HG02973 (cell line): Measurements from ENCODE around the gene HSPBP1.
"Not testable (repeated sequence)": the region's sequence is repeated elsewhere in the genome, so short reads cannot be mapped to it uniquely, and the experiment has no call there.

Experiments used
- ATAC-seq: cut with Tn5 transposase; IDR thresholded peaks from one replicate; pipeline ENCODE4 v1.9.1; 2021; ENCODE audit warnings: moderate library complexity; ENCODE audit not compliant: unreplicated experiment

Gene HSPBP1

DNA sequence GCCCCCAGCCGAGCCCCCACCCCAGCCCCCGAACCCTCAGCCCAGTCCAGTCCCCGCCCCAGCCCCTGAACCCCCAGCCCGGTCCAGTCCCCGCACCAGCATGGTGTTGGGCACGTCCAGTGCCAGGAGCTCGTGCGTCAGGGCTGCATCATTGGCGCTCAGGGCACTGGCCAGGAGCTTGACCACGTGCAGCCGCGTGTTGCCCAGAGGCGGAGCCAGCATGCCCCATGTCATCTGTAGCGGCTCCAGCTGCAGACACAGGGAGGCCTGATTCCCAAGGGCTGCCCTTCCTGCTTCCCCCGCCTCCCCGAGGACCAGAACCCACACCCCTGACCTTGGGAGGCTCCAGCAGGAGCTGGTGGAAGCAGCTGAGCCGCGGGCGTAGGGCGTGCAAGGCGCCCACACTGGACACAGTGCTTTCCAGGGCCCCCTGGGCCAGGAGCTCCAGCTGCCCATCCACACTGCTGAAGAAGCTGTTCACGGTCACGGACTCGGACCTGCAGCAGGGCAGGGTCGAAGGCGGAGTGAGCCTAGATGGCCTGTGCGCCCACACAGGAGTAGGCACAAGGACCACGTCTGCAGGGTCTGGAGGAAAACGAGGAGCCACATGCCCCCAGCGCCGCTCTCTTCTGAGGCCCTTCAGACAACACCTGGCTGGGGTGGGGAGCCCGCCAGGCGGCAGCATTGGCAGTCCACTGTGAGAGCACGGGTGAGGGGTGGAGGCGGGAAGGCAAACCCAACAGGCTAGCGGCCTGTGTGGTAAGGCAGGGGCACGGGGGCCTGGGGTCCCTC is 38.6 kb downstream of the HSPBP1 start:
- ATAC-seq, result no peak

DNA sequence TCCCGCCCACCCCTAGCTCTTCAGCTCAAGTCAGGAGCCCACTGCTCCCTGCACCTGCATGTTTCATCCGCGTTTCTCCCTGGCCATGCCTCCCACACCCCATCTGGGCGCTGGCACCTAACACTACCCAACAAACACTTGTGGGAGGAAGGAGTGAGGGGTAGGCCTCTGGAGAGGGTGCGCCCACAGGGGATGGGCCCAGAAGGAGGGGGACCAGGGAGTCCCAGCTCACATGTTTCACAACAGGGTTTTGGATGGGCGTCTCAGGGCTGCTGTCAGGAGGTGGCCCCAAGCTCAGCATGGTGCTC is 39.2 kb downstream of the HSPBP1 start:
- ATAC-seq, result no peak

DNA sequence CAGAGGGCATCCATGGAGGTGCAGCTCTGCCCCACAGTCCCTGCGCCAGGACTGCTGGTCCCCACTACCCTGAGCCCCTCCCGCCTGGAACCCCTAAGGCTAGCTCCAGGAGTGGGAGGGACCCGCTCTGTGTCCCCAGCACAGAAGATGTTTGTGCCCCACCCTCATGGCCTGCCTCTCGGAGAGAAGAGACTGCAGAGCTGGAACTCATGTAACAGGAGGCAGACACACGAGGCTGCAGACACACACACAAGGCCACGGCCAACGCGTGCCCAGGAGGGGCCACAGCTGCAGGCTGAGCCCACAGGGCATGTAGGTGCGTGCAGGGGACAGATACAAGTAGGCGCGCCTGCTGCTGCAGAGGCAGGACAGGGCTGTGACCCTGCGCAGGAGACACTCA is 40.9 kb downstream of the HSPBP1 start:
- ATAC-seq, result no peak

DNA sequence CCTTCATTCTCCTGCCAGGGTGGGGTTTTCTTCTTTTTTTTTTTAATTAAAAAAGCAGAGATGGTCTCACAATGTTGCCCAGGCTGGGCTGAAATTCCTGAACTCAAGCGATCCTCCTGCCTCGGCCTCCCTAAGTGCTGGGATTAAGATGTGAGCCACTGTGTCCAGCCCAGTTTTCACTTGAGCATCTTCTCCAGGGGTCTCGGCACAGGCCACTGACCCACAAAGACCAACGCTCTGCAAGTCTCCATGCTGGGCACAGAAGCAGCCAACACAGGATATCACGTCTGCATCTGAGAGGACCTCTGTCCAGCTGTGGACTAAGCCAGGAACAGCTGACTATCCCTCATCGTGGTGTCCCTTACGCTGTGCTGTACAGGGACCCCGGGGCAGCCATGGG is 41.9 kb downstream of the HSPBP1 start:
- ATAC-seq, result no peak

DNA sequence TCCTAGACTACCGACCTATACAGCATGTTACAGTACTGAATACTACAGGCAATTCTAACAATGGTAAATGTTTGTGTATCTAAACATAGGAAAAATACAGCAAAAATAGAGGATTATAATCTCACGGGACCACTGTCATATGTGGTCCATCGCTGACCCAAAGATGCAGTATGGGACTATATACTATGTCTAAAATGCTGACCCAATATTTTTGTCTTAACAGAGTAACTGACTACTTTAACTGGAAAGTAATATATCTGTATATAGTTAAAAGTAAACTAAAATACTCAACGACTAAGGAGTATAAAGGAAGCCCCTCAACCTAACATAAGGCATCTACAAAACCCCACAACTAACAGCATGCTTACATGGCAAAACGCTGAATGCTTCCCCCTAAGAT is 46.9 kb downstream of the HSPBP1 start:
- ATAC-seq, result no peak

DNA sequence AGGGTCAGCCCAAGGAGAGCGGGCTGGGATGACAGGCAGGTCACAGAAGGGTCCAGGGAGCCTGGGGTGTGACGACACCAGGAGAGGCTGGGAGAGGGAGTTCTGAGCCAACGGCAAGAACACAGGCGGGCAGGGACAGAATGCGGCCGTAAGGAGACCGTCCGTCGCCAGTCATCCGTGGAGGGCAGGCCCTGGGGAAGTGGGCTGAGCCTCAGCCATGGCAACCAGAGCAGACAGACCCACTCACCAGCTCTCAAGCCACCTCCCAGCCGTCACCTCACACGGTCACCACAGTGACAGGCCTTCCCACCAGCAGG is 47.7 kb downstream of the HSPBP1 start:
- no peak for ATAC-seq

DNA sequence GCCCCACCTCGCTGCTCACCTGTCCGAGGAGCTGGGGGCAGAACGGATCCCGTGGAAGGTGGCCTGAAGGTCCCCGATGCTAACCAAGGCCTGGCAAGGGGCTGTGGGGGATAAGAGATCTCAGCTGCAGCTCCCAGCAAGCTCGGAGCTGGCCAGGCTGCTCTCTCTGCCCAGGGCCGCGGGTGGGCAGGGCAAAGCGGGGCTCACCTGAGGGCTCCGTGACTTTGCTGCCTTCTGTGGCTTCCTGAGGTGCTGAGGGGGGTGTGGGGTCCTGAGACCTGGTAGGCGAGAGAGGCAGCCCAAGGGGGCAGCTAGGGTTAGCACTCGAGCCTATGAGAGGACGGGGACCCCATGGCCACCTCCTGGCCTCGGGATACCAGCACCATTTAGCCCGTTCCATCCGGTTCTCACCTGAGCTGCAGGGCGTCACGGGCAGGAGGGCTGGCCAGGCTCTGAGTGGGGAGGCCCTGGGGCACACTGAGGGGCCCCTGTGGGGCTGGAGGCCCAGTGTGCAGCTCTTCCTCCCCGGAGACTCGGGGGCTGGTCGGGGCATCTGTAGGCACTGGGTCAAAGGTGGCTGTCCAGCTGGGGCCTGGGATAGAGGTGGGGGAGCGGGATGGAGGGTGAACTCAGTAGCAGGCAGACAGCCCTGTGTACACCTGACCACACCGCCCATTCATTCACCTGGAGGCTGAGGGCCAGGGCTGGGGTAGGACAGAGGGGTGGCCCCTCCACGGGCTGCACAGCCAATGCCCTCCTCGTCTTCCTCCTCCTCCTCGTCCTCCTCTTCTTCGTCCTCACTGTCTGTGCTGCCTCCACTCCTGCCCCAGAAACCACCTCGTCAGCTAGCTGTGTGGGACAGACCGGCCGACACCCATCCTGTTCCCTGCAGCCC is 48.3 kb downstream of the HSPBP1 start:
- ATAC-seq, result no peak

DNA sequence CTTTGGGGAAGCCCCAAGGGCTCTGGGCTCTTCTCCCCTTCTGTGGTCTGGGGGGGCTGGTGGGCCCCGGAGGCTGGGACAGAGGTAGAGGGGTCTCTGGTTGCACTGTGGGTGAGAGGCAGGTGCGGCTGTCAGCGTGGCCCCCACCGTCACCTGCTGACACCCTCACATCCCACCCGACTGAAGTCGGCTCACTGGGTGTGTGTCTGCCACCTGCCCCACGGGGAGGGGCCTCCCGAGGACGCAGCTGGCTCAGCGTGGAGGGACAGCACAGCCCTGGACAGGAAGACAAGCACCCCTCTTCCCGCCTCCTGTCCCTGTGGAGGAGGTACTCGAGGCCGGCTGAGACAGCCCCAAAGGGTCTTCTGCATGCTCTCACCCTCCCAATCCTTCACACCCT is 49.1 kb downstream of the HSPBP1 start:
- ATAC-seq, result no peak

DNA sequence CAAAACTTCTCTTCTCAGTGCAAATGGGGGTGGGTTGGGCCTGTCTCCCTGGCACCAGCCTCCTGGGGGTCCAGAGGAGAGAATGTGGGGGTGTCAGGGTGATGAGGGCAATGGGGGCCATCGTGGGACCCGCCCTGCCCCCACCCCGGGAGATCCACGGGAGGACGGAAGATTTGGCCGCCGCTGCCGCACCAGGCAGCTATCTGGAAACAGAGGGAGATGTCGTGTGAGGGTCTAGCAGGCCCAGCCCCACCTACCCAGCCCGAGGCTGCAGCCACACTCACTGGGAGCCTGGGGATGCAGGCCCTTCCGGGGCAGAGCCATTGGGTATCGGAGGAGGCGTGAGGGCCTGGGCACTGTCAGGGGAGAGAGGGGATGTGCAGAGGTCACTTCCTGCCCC is 49.6 kb downstream of the HSPBP1 start:
- no peak for ATAC-seq

DNA sequence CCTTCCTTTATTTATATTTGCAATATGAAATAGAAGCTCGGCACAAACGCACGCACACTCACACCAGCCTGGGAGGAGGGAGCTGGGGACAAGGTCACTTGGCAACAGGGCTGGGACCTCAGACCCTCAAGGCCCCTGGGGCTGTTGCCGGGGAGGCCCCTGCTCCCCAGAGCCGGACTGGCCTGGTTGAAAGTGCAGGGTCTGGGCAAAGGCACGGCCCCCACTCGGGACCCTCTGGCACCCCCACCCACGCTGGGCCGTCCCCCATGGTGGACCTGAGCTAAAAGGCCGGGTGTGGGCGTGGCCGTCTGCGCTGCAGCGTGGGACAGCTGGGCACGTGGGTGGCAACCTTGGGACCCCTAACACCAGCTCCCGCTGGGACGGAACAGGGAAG is 50.1 kb downstream of the HSPBP1 start:
- ATAC-seq, result no peak

DNA sequence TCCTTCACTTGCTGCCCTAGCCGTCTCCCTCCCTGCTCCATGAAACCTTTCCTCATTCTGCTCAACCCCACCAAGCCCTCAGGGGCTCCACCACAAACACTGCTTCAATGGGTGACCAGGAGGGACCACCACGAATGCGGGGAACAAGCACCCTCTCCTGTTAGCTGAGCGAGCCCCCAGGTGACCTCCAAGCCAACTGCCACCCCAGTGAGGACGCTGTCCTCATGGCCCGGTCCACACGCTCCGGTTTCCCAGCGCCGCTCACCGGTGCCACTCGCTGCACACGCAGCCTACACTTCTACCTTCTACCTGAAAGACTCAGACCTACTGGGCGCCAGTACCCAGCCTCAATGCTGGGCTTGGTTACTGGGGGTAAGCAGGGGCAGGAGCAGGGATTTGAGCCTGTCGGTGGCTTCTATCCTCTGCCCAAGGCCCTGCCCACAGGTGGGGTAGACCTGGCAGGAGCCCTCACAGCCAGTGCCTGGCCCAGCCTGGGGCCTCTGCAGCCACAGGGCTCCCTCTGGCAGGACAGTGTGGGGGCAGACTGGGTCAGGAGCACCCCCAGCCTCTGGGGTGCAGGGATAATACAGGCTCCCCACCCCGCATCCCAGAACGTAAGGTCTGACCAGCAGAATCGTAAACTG is 50.6 kb downstream of the HSPBP1 start:
- no peak for ATAC-seq

DNA sequence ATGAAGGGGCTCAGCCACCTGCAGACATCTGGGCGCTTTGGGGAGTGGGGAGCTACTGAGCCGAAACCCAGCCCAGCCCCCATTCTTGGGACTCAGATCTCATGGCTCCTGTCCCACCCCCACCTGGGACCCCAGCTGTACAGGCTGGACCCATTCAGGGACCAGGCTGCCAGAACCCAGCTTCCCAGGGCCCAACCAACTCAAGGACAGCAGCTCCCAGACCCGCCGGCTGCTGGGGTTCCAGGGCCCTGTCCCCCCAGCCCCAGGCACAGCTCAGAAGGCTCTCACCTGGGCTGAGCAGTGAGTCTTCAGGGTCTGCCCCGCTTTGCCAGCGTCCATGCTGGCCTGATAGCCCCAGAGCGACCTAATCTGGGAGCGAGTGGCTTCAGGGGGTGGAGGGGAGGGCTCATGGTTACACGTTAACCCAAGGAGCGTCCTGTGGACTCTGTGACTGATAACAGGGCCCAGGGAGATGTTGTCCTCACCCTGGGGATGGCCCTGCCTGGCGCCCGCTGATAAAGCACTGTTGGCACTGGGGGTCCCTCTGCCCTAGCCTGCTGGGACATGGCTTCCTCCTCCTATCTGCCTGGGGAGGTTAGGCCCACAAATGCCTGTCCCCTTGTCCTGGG is 51.4 kb downstream of the HSPBP1 start, which contains the start of gene TMEM86B:
TSS of gene TMEM86B (minus strand) at position 361 of the 629 bp plus-strand sequence. CDS start at position 339, 22 bp downstream.
- no peak for ATAC-seq

DNA sequence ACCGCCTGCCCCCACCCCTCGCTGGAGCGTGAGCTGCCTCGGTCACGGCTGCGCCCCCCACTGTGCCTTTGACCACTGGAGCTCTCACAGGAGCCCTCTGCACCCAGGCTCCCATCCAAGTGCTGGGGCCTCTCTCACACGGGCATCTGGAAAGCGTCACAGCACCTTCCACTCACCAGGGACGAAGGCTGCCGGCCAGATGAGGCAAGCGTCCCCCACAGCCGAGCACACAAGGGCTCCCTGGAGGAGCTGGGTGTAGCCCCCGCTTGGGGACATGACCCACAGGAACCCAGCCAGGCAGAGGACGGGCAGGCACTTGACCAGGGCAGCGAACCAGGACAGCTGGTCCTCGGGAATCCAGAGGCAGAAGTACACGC is 51.9 kb downstream of the HSPBP1 start:
- ATAC-seq, result no peak

DNA sequence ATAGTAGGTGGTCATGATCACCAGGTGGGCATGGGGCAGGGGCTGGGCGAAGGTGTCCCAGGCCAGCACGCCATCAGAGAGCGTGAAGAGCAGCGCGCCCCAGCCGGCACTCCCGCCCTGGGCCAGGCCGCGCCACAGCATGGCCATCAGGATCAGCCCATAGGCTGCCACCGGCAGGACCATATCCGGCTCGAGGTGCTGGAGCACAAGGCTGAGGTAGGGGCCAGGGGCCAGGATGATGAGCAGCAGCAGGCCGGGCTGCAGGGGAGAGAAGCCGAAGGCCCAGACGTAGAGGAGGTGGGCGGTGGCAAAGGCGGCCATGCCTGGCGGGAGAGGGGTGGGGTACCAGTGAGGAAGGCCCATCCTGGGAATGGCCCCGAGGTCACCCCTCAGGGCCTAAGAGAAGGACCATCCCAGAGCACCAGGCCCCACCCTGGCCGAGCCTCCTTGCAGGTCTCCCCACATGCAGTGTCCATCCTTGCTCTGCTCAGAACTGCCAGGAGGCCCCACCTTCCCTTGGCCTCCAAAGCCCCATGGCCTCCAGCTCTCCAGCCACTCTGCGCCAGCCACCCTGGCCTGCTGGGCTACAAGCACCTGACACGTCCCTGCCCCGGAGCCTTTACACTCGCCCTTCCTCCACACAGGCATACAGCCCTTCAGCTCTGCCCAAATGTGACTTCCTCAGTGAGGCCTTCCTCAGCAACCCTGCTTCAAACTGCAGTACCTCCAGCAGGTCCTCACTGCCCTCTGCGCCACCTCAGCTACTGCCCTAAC is 52.5 kb downstream of the HSPBP1 start:
- ATAC-seq, result no peak

DNA sequence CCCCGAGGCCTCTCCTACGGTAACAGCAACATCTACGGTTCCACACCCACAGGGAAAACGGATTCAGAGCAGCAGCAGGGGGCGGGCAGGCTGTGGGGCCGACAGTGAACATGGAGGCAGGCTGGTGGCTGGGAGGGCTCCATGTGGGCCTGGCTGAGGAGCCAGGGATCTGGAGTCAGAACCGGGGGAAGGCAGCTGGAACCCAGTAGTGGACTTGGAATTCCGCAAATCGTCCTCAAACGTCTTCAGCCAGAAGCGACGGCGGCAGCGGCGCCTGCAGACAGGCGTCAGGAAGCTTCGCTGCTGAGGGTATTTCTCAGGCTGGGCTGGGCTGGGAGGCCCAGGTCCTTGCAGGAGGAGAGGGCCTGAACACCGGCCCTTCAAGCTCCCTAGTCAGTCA is 53.1 kb downstream of the HSPBP1 start:
- no peak for ATAC-seq

DNA sequence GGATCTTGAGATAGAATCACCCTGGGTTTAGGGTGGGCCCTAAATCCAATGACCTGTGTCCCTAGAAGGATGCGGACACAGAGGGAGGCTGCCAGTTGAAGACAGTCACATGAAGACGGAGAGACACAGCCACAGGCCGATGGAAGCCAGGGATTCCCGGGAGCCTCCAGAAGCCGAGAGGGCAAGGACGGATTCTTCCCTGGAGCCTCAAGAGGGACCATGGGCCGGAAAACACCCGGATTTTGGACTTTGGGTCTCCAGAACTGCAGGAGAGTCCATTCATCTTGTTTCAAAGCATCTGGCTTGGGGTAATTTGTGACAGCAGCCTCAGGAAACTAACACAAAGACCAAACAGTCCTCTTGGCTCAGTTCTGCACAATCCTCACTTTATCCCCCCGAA is 53.6 kb downstream of the HSPBP1 start:
- ATAC-seq, result no peak

DNA sequence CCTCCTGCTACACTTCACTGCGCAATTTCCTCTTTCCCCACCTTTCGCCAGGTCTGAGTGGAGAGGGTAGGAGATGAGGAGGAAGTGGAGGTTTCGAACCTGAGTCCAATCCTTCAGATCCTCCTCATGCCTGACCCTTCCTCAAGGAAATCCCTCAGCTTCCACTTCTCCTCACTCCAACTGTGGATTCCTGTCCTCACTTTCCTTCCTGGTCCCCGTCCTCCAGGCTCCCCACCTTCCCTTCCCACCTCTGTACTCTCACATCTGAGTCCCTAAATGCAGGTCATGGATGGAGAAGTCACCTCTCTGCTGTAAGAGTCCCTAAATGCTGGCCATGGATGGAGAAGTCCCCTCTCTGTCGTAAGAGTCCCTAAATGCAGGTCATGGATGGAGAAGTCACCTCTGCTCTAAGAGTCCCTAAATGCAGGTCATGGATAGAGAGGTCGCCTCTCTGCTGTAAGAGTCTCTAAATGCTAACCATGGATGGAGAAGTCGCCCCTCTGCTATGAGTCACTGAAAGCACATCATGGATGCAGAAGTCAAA is 54.4 kb downstream of the HSPBP1 start:
- ATAC-seq, result no peak

DNA sequence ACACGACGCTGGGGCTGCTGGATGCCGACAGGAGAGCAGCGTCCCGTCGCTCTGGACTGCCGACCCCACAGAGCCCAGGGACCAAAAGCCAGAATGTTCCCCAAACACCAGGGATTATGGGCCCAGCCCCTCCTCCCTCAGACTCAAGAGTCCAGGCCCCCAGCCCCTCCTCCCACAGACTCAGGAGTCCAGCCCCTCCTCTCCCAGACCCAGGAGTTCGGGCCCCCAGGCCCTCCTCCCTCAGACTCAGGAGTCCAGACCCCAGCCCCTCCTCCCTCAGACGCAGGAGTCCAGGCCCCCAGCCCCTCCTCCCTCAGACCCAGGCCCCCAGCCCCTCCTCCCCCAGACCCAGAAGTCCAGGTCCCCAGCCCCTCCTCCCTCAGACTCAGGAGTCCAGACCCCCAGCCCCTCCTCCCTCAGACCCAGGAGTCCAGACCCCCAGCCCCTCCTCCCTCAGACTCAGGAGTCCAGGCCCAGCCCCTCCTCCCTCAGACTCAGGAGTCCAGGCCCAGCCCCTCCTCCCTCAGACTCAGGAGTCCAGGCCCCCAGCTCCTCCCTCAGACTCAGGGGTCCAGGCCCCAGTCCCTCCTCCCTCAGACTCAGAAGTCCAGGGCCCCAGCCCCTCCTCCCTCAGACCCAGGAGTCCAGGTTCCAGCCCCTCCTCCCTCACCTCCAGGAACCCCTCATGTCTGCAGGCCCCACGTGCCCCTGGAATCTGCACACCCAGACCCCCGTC is 55.1 kb downstream of the HSPBP1 start:
- not testable (repeated sequence) for ATAC-seq

DNA sequence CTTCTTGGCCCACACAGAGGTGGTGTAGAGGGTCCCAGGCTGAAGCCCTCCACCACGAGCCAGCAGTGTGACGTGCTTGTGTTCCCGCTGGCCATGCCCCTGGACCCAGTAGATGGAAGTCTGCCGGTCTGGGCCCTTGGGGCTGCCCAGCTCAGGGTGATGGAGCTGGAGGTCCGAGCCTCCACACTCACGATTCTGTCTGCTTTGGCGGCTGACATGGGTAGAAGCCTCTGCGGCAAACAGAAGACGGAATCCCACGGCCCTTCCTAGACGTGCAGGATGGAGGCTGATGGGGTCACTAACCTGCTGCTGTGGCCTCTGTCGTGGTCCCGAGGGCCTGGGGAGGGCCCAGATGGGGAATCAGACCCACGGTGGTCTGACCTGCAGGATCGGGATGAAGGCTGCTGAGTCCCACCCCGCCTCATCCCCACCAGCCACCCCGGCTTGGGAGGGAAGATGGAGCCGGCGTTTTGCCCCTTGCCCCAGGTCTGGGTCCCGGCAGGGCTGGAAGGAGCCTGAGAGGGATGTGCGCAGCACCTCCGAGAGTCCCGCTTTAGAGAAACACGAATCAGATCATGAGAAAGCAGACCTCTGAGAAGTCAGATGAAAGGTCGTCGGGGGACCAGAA is 55.8 kb downstream of the HSPBP1 start:
- ATAC-seq, result no peak
